Activated CD8-positive, alpha-beta T cell treated with anti-CD3 and anti-CD28 coated beads for 36 hours (primary cell): ENCODE measurements around the gene TMUB2. TPM values are rescaled to one million over a fixed set of nuclear protein-coding genes. Genes with fewer than 3 reads are reported as not detected.
A peak's percentile ranks its signal among the peaks of the same experiment; 100 is the strongest.
"Not testable (repeated sequence)": the region's sequence is repeated elsewhere in the genome, so short reads cannot be mapped to it uniquely, and the experiment has no call there.

Experiments used
- ATAC-seq: fragments of 200-7000 bp; cut with Tn5 transposase; one replicate; pipeline ENCODE4 v1.10.0; 2021; ENCODE audit warnings: mild to moderate bottlenecking, moderate library complexity
- CTCF ChIA-PET: fragments of 350-600 bp; sonication (Branson Sonifier 250); formaldehyde crosslinking; loops from one replicate; lab custom pipeline; 2021; ENCODE audit warnings: antibody characterized with exemption; lab: Charles Lee
- POLR2A ChIA-PET: fragments of 350-600 bp; sonication (Branson Sonifier 250); formaldehyde crosslinking; loops from one replicate; lab custom pipeline; 2021; ENCODE audit warnings: antibody characterized with exemption; lab: Charles Lee
- DNase-seq: peaks from one replicate; pipeline ENCODE4 v3.0.0-alpha.2; 2020
- H3K27ac Mint-ChIP-seq: one replicate; pipeline ENCODE4 v1.8.0; 2021; ENCODE audit warnings: mild to moderate bottlenecking, mixed read lengths
- H3K27me3 Mint-ChIP-seq: one replicate; pipeline ENCODE4 v1.8.0; 2021; ENCODE audit warnings: mixed read lengths
- H3K36me3 Mint-ChIP-seq: one replicate; pipeline ENCODE4 v1.8.0; 2021; ENCODE audit warnings: low read depth, mixed read lengths
- H3K4me1 Mint-ChIP-seq: one replicate; pipeline ENCODE4 v1.8.0; 2021; ENCODE audit warnings: low read depth, mixed read lengths
- H3K4me3 Mint-ChIP-seq: one replicate; pipeline ENCODE4 v1.8.0; 2021; ENCODE audit warnings: mild to moderate bottlenecking, moderate library complexity, mixed read lengths
- H3K9me3 Mint-ChIP-seq: one replicate; pipeline ENCODE4 v1.8.0; 2021; ENCODE audit warnings: mixed read lengths
- CTCF ChIP-seq: fragments of 200-600 bp; IDR thresholded peaks from one replicate; pipeline ENCODE4 v1.8.0; 2022; ENCODE audit warnings: antibody characterized with exemption, mild to moderate bottlenecking
- intact Hi-C: fragments of 100-400 bp; cut with micrococcal nuclease; formaldehyde crosslinking; loops from one replicate; pipeline ENCODE4 v1.10.0; 2022
- total RNA-seq, 2 experiments: library from RNA; stranded (reverse); gene quantifications; one replicate each; pipeline ENCODE4 v1.2.3, GENCODE V29; 2021

The TMUB2 gene
- total RNA-seq, 2 experiments from 2014 or later: 17.5 TPM

DNA sequence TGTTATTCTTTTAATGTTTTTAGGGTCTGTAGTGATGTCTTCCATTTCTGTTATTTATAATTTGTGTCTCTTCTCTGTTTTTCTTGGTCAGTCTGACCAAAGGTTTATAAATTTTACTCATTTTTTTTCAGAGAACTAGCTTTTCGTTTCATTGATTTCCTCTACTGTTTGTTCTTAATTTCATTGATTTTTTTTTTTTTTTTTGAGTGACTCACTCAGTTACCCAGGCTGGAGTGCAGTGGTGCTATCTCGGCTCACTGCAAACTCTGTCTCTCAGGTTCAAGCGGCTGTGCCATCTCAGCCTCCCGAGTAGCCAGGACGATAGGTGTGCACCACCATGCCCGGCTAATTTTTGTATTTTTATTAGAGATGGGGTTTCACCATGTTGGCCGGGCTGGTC lies 45.3 kb downstream of the TMUB2 start:
- ATAC-seq (no peak), DNase-seq (no peak)
- Mint-ChIP-seq H3K27me3 (no peaks in the 10 kb centered on the region), H3K4me1 (peaks cover 6% of the 10 kb centered on the region), H3K27ac (no peak overlapping the region), H3K36me3 (no peaks in the 10 kb centered on the region), H3K9me3 (no peaks in the 10 kb centered on the region), H3K4me3 (no peak overlapping the region)
- intact Hi-C loops: no loop called here
- POLR2A ChIA-PET: no interaction called here
- TF ChIP-seq CTCF: no peak
- CTCF ChIA-PET: interaction anchor here (2.4 kb wide), 1 partner anchor 99 kb away, joined by 5 read pairs; no protein-coding TSS in a partner anchor

- Mint-ChIP-seq H3K4me3 (no peak overlapping the region), H3K27me3 (no peaks in the 10 kb centered on the region), H3K36me3 (no peaks in the 10 kb centered on the region), H3K4me1 (peaks cover 6% of the 10 kb centered on the region), H3K27ac (no peak overlapping the region), H3K9me3 (no peaks in the 10 kb centered on the region)
- ATAC-seq: no peak
- DNase-seq: no peak
- ChIA-PET CTCF (interaction anchor here (1.0 kb wide), 1 partner anchor 11 kb away, joined by 3 read pairs; no protein-coding TSS in a partner anchor), POLR2A (no interaction called here)
- intact Hi-C loops: no loop called here
- TF ChIP-seq CTCF: no peak
Observed at GRCh38 chr17:44233582-44233981, 46.8 kb downstream of the TMUB2 start.

GRCh38 chr17:44235583-44235936 lies 48.8 kb downstream of the TMUB2 start:
- TF ChIP-seq CTCF: no peak
- CTCF ChIA-PET: no interaction called here
- Mint-ChIP-seq H3K9me3 (no peaks in the 10 kb centered on the region), H3K27me3 (no peaks in the 10 kb centered on the region), H3K4me3 (no peak overlapping the region), H3K27ac (no peak overlapping the region), H3K4me1 (peaks cover 6% of the 10 kb centered on the region), H3K36me3 (no peaks in the 10 kb centered on the region)
- no peak for ATAC-seq
- intact Hi-C loops: no loop called here
- POLR2A ChIA-PET: no interaction called here
- DNase-seq: no peak

DNA sequence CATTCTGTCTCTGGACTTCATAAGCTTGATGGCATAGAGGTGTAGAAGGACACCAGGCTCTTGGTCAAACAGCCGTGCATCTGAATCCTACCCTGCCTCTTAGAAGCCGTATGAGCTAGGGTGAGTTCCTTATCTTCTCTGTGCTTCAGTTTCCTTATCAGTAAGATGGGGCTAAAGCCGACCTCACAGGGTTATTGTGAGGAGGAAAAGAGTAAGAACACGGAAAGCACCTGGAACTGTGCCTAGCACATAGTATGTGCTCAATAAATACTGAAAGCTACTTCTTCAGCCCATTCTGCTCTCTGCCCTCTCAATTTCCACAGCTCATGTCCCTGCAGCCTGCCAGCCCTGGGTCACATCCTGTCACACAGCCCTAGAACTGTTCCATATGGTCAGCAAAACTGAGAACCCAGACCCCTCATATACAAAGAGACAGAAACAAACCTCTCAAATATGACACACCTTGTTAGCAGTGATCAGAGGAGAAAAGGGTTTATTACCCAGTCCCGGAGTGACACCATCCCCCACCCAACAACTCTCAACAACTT lies 49.7 kb downstream of the TMUB2 start:
- no peak overlapping the region for H3K4me3 Mint-ChIP-seq
- H3K27ac Mint-ChIP-seq: peak overlapping the region; percentile 2
- peaks cover 6% of the 10 kb centered on the region for H3K4me1 Mint-ChIP-seq
- H3K27me3 Mint-ChIP-seq: no peaks in the 10 kb centered on the region
- ATAC-seq (no peak), DNase-seq (no peak)
- CTCF ChIA-PET: no interaction called here
- TF ChIP-seq CTCF: no peak
- H3K36me3 Mint-ChIP-seq: no peaks in the 10 kb centered on the region
- POLR2A ChIA-PET: interaction anchor here (0.6 kb wide), 1 partner anchor 17 kb away, joined by 3 read pairs; no protein-coding TSS in a partner anchor
- intact Hi-C loops: no loop called here
- H3K9me3 Mint-ChIP-seq: no peaks in the 10 kb centered on the region

DNA sequence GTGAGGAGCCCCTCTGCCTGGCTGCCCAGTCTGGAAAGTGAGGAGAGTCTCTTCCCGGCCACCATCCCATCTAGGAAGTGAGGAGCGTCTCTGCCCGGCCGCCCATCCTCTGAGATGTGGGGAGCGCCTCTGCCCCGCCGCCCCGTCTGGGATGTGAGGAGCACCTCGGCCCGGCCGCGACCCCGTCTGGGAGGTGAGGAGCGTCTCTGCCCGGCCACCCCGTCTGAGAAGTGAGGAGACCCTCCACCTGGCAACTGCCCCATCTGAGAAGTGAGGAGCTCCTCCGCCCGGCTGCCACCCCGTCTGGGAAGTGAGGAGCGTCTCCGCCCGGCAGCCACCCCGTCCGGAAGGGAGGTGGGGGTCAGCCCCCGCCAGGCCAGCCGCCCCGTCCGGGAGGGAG lies 51.1 kb downstream of the TMUB2 start:
- ATAC-seq, POLR2A ChIA-PET, H3K27ac Mint-ChIP-seq, intact Hi-C loops, H3K9me3 Mint-ChIP-seq, H3K27me3 Mint-ChIP-seq, H3K4me1 Mint-ChIP-seq, H3K4me3 Mint-ChIP-seq, DNase-seq, CTCF ChIA-PET, H3K36me3 Mint-ChIP-seq: not testable (repeated sequence)
